Measurements from ENCODE around the gene PRDX1.

The PRDX1 gene

GRCh38 chr1:45568421-45568820, 46.7 kb upstream of the PRDX1 start:
- Histone ChIP-seq H3K18ac (ENCODE audit: low read length) (no peak overlapping the region), H3K4me3 (ENCODE audit: low read depth, low read length) (no peak overlapping the region), H3K79me2 (ENCODE audit: control insufficient read depth, insufficient read depth, low read length, poor library complexity) (no peaks in the 10 kb centered on the region), H3K4me1 (ENCODE audit: control insufficient read depth in 1 of 2, insufficient read depth in 2 of 2, low read length in 2 of 2) (peaks cover 0 to 4% of the 10 kb centered on the region in 2 experiments), H3K9me3 (ENCODE audit: insufficient read depth, low read depth, low read length) (no peaks in the 10 kb centered on the region), H3K23ac (ENCODE audit: low read length) (no peak overlapping the region), H3K14ac (ENCODE audit: low read length) (no peak overlapping the region), H2BK12ac (ENCODE audit: low read length) (no peak overlapping the region), H3K36me3 (ENCODE audit: control insufficient read depth in 1 of 2, insufficient read depth in 2 of 2, low read length in 2 of 2) (peaks cover 36 to 48% of the 10 kb centered on the region in 2 experiments), H3K9ac (ENCODE audit: low read length) (no peak overlapping the region), H2BK5ac (ENCODE audit: low read depth, low read length, poor library complexity) (no peak overlapping the region), H3K27me3 (ENCODE audit: insufficient read depth, low read length) (no peaks in the 10 kb centered on the region), H3K27ac (ENCODE audit: low read depth, low read length) (no peak overlapping the region), H4K12ac (ENCODE audit: low read depth, low read length) (no peak overlapping the region), H2AFZ (ENCODE audit: insufficient read depth, low read length, poor library complexity) (no peak overlapping the region), H4K91ac (ENCODE audit: low read depth, low read length) (no peak overlapping the region), H2AK5ac (ENCODE audit: low read length) (no peak overlapping the region), H2BK120ac (ENCODE audit: insufficient read depth, low read length, poor library complexity) (no peak overlapping the region), H3K4me2 (ENCODE audit: low read length) (no peak overlapping the region), H4K8ac (ENCODE audit: low read depth, low read length) (no peak overlapping the region), H3K79me1 (ENCODE audit: low read length) (no peaks in the 10 kb centered on the region), H3K4ac (ENCODE audit: low read depth, low read length) (no peak overlapping the region)
- WGBS (ENCODE audit: extremely low coverage, insufficient coverage, insufficient read length), result no CpG with 5 or more reads among the region's 4 CpGs
- DNase-seq, result no peak

GRCh38 chr1:45567911-45568310, 46.2 kb upstream of the PRDX1 start:
- Histone ChIP-seq H4K91ac (ENCODE audit: low read depth, low read length) (no peak overlapping the region), H4K8ac (ENCODE audit: low read depth, low read length) (no peak overlapping the region), H3K27ac (ENCODE audit: low read depth, low read length) (no peak overlapping the region), H3K36me3 (ENCODE audit: control insufficient read depth in 1 of 2, insufficient read depth in 2 of 2, low read length in 2 of 2) (peaks cover 36 to 49% of the 10 kb centered on the region in 2 experiments), H3K18ac (ENCODE audit: low read length) (no peak overlapping the region), H3K4me3 (ENCODE audit: low read depth, low read length) (no peak overlapping the region), H3K79me2 (ENCODE audit: control insufficient read depth, insufficient read depth, low read length, poor library complexity) (no peaks in the 10 kb centered on the region), H3K4ac (ENCODE audit: low read depth, low read length) (no peak overlapping the region), H4K12ac (ENCODE audit: low read depth, low read length) (no peak overlapping the region), H3K14ac (ENCODE audit: low read length) (no peak overlapping the region), H3K27me3 (ENCODE audit: insufficient read depth, low read length) (no peaks in the 10 kb centered on the region), H2AK5ac (ENCODE audit: low read length) (no peak overlapping the region), H3K4me1 (ENCODE audit: control insufficient read depth in 1 of 2, insufficient read depth in 2 of 2, low read length in 2 of 2) (peaks cover 0 to 4% of the 10 kb centered on the region in 2 experiments), H3K23ac (ENCODE audit: low read length) (no peak overlapping the region), H2BK12ac (ENCODE audit: low read length) (no peak overlapping the region), H3K9ac (ENCODE audit: low read length) (no peak overlapping the region), H2BK5ac (ENCODE audit: low read depth, low read length, poor library complexity) (no peak overlapping the region), H2AFZ (ENCODE audit: insufficient read depth, low read length, poor library complexity) (no peak overlapping the region), H3K4me2 (ENCODE audit: low read length) (no peak overlapping the region), H3K79me1 (ENCODE audit: low read length) (no peaks in the 10 kb centered on the region), H3K9me3 (ENCODE audit: insufficient read depth, low read depth, low read length) (no peaks in the 10 kb centered on the region), H2BK120ac (ENCODE audit: insufficient read depth, low read length, poor library complexity) (no peak overlapping the region)
- no peak for DNase-seq
- WGBS (ENCODE audit: extremely low coverage, insufficient coverage, insufficient read length), result no CpG with 5 or more reads among the region's 7 CpGs

GRCh38 chr1:45566722-45567121, 45.0 kb upstream of the PRDX1 start:
- WGBS (ENCODE audit: extremely low coverage, insufficient coverage, insufficient read length), result no CpG with 5 or more reads among the region's 5 CpGs
- Histone ChIP-seq H3K4me2 (ENCODE audit: low read length) (no peak overlapping the region), H4K91ac (ENCODE audit: low read depth, low read length) (no peak overlapping the region), H2AFZ (ENCODE audit: insufficient read depth, low read length, poor library complexity) (no peak overlapping the region), H3K4me3 (ENCODE audit: low read depth, low read length) (no peak overlapping the region), H3K4me1 (ENCODE audit: control insufficient read depth in 1 of 2, insufficient read depth in 2 of 2, low read length in 2 of 2) (peaks cover 0 to 4% of the 10 kb centered on the region in 2 experiments), H3K79me2 (ENCODE audit: control insufficient read depth, insufficient read depth, low read length, poor library complexity) (no peaks in the 10 kb centered on the region), H3K36me3 (ENCODE audit: control insufficient read depth in 1 of 2, insufficient read depth in 2 of 2, low read length in 2 of 2) (peaks cover 45 to 57% of the 10 kb centered on the region in 2 experiments), H3K79me1 (ENCODE audit: low read length) (no peaks in the 10 kb centered on the region), H4K12ac (ENCODE audit: low read depth, low read length) (no peak overlapping the region), H3K18ac (ENCODE audit: low read length) (no peak overlapping the region), H3K23ac (ENCODE audit: low read length) (peak overlapping the region; percentile 58), H3K14ac (ENCODE audit: low read length) (no peak overlapping the region), H2BK12ac (ENCODE audit: low read length) (no peak overlapping the region), H3K4ac (ENCODE audit: low read depth, low read length) (no peak overlapping the region), H2AK5ac (ENCODE audit: low read length) (no peak overlapping the region), H4K8ac (ENCODE audit: low read depth, low read length) (no peak overlapping the region), H3K27ac (ENCODE audit: low read depth, low read length) (no peak overlapping the region), H2BK5ac (ENCODE audit: low read depth, low read length, poor library complexity) (no peak overlapping the region), H3K9ac (ENCODE audit: low read length) (no peak overlapping the region), H3K9me3 (ENCODE audit: insufficient read depth, low read depth, low read length) (no peaks in the 10 kb centered on the region), H3K27me3 (ENCODE audit: insufficient read depth, low read length) (no peaks in the 10 kb centered on the region), H2BK120ac (ENCODE audit: insufficient read depth, low read length, poor library complexity) (no peak overlapping the region)
- DNase-seq, result no peak

GRCh38 chr1:45563843-45564242, 42.2 kb upstream of the PRDX1 start:
- Histone ChIP-seq H3K4me3 (ENCODE audit: low read depth, low read length) (no peak overlapping the region), H3K4me2 (ENCODE audit: low read length) (no peak overlapping the region), H3K23ac (ENCODE audit: low read length) (no peak overlapping the region), H4K12ac (ENCODE audit: low read depth, low read length) (no peak overlapping the region), H4K8ac (ENCODE audit: low read depth, low read length) (no peak overlapping the region), H2BK5ac (ENCODE audit: low read depth, low read length, poor library complexity) (no peak overlapping the region), H2AK5ac (ENCODE audit: low read length) (no peak overlapping the region), H2AFZ (ENCODE audit: insufficient read depth, low read length, poor library complexity) (no peak overlapping the region), H3K18ac (ENCODE audit: low read length) (peak overlapping the region; percentile 6), H3K27ac (ENCODE audit: low read depth, low read length) (no peak overlapping the region), H3K9ac (ENCODE audit: low read length) (no peak overlapping the region), H2BK12ac (ENCODE audit: low read length) (no peak overlapping the region), H2BK120ac (ENCODE audit: insufficient read depth, low read length, poor library complexity) (no peak overlapping the region), H3K4ac (ENCODE audit: low read depth, low read length) (no peak overlapping the region), H3K14ac (ENCODE audit: low read length) (no peak overlapping the region), H3K4me1 (ENCODE audit: control insufficient read depth in 1 of 2, insufficient read depth in 2 of 2, low read length in 2 of 2) (peaks cover 0 to 4% of the 10 kb centered on the region in 2 experiments), H3K79me2 (ENCODE audit: control insufficient read depth, insufficient read depth, low read length, poor library complexity) (no peaks in the 10 kb centered on the region), H3K79me1 (ENCODE audit: low read length) (no peaks in the 10 kb centered on the region), H3K36me3 (ENCODE audit: control insufficient read depth in 1 of 2, insufficient read depth in 2 of 2, low read length in 2 of 2) (peaks cover 45 to 49% of the 10 kb centered on the region in 2 experiments), H4K91ac (ENCODE audit: low read depth, low read length) (no peak overlapping the region), H3K9me3 (ENCODE audit: insufficient read depth, low read depth, low read length) (no peaks in the 10 kb centered on the region), H3K27me3 (ENCODE audit: insufficient read depth, low read length) (no peaks in the 10 kb centered on the region)
- no CpG with 5 or more reads among the region's 2 CpGs for WGBS (ENCODE audit: extremely low coverage, insufficient coverage, insufficient read length)
- no peak for DNase-seq

Data from trophoblast cell (in vitro differentiated cells and primary cell).